ENCODE results near the gene SUGP2. TPM values are rescaled to one million over a fixed set of nuclear protein-coding genes. Genes with fewer than 3 reads are reported as not detected.
A peak's percentile ranks its signal among the peaks of the same experiment; 100 is the strongest.

SUGP2 gene
- total RNA-seq, 4 donors from 2014 or later: 16.7 to 36.2 (median 21.5) TPM

DNA sequence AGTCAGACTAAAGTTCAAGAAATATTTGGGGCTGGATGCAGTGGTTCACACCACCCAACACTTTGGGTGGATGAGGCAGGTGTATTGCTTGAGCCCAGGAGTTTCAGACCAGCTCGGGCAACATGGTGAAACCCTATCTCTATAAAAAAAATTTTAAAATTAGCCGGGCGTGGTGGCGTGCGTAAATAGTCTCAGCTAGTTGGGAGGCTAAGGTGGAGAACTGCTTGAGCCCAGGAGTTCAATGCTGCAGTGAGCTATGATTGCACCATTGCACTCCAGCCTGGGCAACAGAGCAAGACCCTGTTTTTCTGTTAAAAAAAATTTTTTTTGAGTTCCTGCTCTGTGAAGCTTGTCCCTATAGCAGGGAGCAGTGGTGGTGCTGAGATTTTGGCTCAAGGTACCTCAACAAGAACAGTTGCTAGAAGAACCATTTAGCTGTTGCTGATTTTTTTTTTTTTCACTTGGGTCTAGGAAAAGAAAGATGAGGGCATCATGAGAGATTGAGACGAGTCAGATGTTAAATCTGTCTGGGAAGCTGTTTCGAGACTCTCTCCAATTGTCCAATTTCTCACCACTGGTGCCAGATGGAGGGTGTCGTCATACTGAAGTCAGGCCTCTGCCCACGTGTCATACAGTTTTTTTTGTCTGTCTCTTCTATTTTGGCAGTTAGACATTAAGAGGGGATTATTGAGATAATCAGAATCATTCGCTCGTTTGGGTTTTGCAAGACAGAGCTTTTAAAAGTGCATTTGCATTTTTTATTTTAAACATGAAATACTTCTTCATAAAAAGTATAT, 34.2 kb upstream of the SUGP2 start:
- Histone ChIP-seq H3K27ac (peak overlapping the region in 2 of 4 donors; percentile 14 to 44), H3K4me3 (no peak overlapping the region), H3K36me3 (no peaks in the 10 kb centered on the region), H3K9me3 (no peaks in the 10 kb centered on the region), H3K27me3 (no peaks in the 10 kb centered on the region), H3K4me1 (peaks cover 16 to 66% (median 24%) of the 10 kb centered on the region in 3 donors)
- no peak for DNase-seq
- intact Hi-C loops (cut with DNase I): no loop called here
- 67 to 70% methylated on average over 11 of the region's 11 CpGs for WGBS, 2 donors
- TF ChIP-seq POLR2A (IDR thresholded peaks at IDR 0.05) (no peak), CTCF (IDR thresholded peaks at IDR 0.05) (no peak)

DNA sequence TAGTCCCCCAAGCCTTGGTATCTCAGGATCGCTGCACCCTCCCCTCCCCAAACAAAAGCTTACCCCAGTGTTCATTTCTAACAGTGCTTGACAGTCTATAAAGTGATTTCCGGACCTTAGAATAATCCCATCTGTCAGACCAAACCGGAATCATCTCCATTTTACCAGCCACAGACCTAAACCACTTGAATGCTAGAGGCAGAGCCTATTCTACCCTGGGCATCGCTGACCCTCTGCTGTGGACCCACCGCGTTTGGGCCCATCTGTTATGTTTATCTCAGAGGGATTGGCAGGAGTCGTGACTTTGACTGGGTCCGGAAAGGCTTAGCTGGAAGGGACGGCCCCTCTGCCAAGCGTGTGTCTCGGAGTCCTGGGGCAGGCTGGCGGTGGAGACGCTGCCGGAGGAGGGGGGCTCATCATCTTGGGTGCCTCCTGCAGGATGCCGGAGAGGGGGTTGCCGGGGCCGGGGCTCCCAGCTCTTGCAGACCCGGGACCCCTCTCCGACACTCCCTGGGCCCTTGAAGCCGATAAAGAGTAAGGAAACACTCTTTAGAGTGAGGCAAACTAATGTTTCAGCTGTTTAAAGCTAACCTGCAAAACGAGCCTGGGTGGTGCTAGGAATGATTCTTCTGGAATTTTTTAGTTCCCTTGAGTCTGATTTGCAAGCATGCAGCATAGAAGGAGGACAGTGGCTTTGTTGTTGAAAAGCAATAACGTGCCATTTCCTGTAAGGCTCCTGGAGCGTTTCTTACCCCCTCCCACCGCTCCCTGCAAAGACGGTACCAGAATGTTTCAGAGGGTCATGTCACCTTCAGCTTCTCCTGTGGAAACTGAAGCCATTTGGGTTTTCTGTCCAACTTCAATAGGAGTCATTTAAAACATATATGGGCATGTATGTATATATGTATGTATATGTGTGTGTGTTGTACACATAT, 31.8 kb upstream of the SUGP2 start:
- no peak for DNase-seq
- Histone ChIP-seq H3K36me3 (no peaks in the 10 kb centered on the region), H3K27me3 (no peaks in the 10 kb centered on the region), H3K4me3 (peak overlapping the region; percentile 59 to 93 (median 76)), H3K27ac (peak overlapping the region; percentile 26 to 94 (median 82)), H3K4me1 (peaks cover 16 to 70% (median 24%) of the 10 kb centered on the region in 3 donors), H3K9me3 (no peaks in the 10 kb centered on the region)
- WGBS, 2 donors: 1 to 5% methylated on average over 9 to 10 of the region's 25 CpGs
- intact Hi-C loops (cut with DNase I): no loop called here
- TF ChIP-seq CTCF (IDR thresholded peaks at IDR 0.05) (no peak), POLR2A (IDR thresholded peaks at IDR 0.05) (no peak)

GRCh38 chr19:19064098-19064722, 30.9 kb upstream of the SUGP2 start:
- peak overlapping the region; percentile 55 to 94 (median 82) for H3K27ac ChIP-seq
- peak; percentile 45 for DNase-seq
- peaks cover 16 to 65% (median 24%) of the 10 kb centered on the region in 3 donors for H3K4me1 ChIP-seq
- peak overlapping the region; percentile 59 to 93 (median 76) for H3K4me3 ChIP-seq
- no peaks in the 10 kb centered on the region for H3K27me3 ChIP-seq
- WGBS, 2 donors: 0 to 2% methylated on average over 16 to 21 of the region's 29 CpGs
- H3K36me3 ChIP-seq: peaks cover 0 to 7% (median 0%) of the 10 kb centered on the region in 3 donors
- intact Hi-C loops (cut with DNase I): no loop called here
- no peaks in the 10 kb centered on the region for H3K9me3 ChIP-seq
- peak in 2 of 6 experiments; percentile 5 to 8 for TF ChIP-seq CTCF (IDR thresholded peaks at IDR 0.05)
- TF ChIP-seq POLR2A (IDR thresholded peaks at IDR 0.05): no peak

GRCh38 chr19:19063183-19064097, 30.1 kb upstream of the SUGP2 start, which contains the start of gene SLC25A42:
TSS of gene SLC25A42 (plus strand) at chr19:19063994. CDS start at chr19:19096125, 32,131 bp downstream.
- DNase-seq: peak; percentile 91
- Histone ChIP-seq H3K4me3 (peak within 1 kb of the TSS; percentile 59 to 93 (median 76)), H3K4me1 (peaks cover 16 to 57% (median 16%) of the 10 kb centered on the region in 3 donors), H3K9me3 (no peaks in the 10 kb centered on the region), H3K27ac (peak within 1 kb of the TSS; percentile 55 to 94 (median 82)), H3K36me3 (peaks cover 0 to 15% (median 0%) of the 10 kb centered on the region in 3 donors), H3K27me3 (no peaks in the 10 kb centered on the region)
- intact Hi-C loops (cut with DNase I): no loop called here
- TF ChIP-seq POLR2A (IDR thresholded peaks at IDR 0.05) (peak in 1 of 4 donors; percentile 55), CTCF (IDR thresholded peaks at IDR 0.05) (no peak)
- 16 to 18% methylated on average over 20 to 25 of the region's 77 CpGs for WGBS, 2 donors
